ENCODE measurements around the gene BCL2L14.
A peak's percentile ranks its signal among the peaks of the same experiment; 100 is the strongest.

The BCL2L14 gene

GRCh38 chr12:12072064-12072760 is 1.5 kb downstream of the BCL2L14 start:
- Histone ChIP-seq H3K4me1 (ENCODE audit: insufficient read depth, low read length) (no peaks in the 10 kb centered on the region), H3K36me3 (ENCODE audit: insufficient read depth, low read length) (no peaks in the 10 kb centered on the region), H3K4me3 (ENCODE audit: low read length) (no peak overlapping the region), H3K27me3 (ENCODE audit: insufficient read depth, low read length) (no peaks in the 10 kb centered on the region), H2AFZ (ENCODE audit: low read depth, low read length) (no peak overlapping the region), H3K9me3 (ENCODE audit: low read length) (no peaks in the 10 kb centered on the region)

DNA sequence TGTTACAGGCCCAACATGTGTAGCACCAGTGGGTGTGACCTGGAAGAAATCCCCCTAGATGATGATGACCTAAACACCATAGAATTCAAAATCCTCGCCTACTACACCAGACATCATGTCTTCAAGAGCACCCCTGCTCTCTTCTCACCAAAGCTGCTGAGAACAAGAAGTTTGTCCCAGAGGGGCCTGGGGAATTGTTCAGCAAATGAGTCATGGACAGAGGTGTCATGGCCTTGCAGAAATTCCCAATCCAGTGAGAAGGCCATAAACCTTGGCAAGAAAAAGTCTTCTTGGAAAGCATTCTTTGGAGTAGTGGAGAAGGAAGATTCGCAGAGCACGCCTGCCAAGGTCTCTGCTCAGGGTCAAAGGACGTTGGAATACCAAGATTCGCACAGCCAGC is 8.6 kb downstream of the BCL2L14 start:
- no peaks in the 10 kb centered on the region for H3K36me3 ChIP-seq (ENCODE audit: insufficient read depth, low read length)
- H3K27me3 ChIP-seq (ENCODE audit: insufficient read depth, low read length), result no peaks in the 10 kb centered on the region
- H3K9me3 ChIP-seq (ENCODE audit: low read length), result no peaks in the 10 kb centered on the region
- no peaks in the 10 kb centered on the region for H3K4me1 ChIP-seq (ENCODE audit: insufficient read depth, low read length)
- no peak overlapping the region for H3K4me3 ChIP-seq (ENCODE audit: low read length)
- H2AFZ ChIP-seq (ENCODE audit: low read depth, low read length), result no peak overlapping the region

GRCh38 chr12:12081836-12082497 is 11.2 kb downstream of the BCL2L14 start:
- H3K4me3 ChIP-seq (ENCODE audit: low read length), result no peak overlapping the region
- no peaks in the 10 kb centered on the region for H3K27me3 ChIP-seq (ENCODE audit: insufficient read depth, low read length)
- no peak overlapping the region for H2AFZ ChIP-seq (ENCODE audit: low read depth, low read length)
- peaks cover 20% of the 10 kb centered on the region for H3K4me1 ChIP-seq (ENCODE audit: insufficient read depth, low read length)
- no peaks in the 10 kb centered on the region for H3K36me3 ChIP-seq (ENCODE audit: insufficient read depth, low read length)
- H3K9me3 ChIP-seq (ENCODE audit: low read length), result no peaks in the 10 kb centered on the region

- no peaks in the 10 kb centered on the region for H3K9me3 ChIP-seq (ENCODE audit: low read length)
- peaks cover 37% of the 10 kb centered on the region for H3K4me1 ChIP-seq (ENCODE audit: insufficient read depth, low read length)
- no peaks in the 10 kb centered on the region for H3K36me3 ChIP-seq (ENCODE audit: insufficient read depth, low read length)
- H2AFZ ChIP-seq (ENCODE audit: low read depth, low read length), result no peak overlapping the region
- no peaks in the 10 kb centered on the region for H3K27me3 ChIP-seq (ENCODE audit: insufficient read depth, low read length)
- H3K4me3 ChIP-seq (ENCODE audit: low read length), result no peak overlapping the region
These were observed 12.9 kb downstream of the BCL2L14 start for GRCh38 chr12:12083688-12084087.

- no peak overlapping the region for H2AFZ ChIP-seq (ENCODE audit: low read depth, low read length)
- H3K36me3 ChIP-seq (ENCODE audit: insufficient read depth, low read length), result no peaks in the 10 kb centered on the region
- H3K4me3 ChIP-seq (ENCODE audit: low read length), result no peak overlapping the region
- H3K27me3 ChIP-seq (ENCODE audit: insufficient read depth, low read length), result no peaks in the 10 kb centered on the region
- peaks cover 39% of the 10 kb centered on the region for H3K4me1 ChIP-seq (ENCODE audit: insufficient read depth, low read length)
- peaks cover 2% of the 10 kb centered on the region for H3K9me3 ChIP-seq (ENCODE audit: low read length)
These were observed 15.6 kb downstream of the BCL2L14 start for GRCh38 chr12:12086362-12086761.

DNA sequence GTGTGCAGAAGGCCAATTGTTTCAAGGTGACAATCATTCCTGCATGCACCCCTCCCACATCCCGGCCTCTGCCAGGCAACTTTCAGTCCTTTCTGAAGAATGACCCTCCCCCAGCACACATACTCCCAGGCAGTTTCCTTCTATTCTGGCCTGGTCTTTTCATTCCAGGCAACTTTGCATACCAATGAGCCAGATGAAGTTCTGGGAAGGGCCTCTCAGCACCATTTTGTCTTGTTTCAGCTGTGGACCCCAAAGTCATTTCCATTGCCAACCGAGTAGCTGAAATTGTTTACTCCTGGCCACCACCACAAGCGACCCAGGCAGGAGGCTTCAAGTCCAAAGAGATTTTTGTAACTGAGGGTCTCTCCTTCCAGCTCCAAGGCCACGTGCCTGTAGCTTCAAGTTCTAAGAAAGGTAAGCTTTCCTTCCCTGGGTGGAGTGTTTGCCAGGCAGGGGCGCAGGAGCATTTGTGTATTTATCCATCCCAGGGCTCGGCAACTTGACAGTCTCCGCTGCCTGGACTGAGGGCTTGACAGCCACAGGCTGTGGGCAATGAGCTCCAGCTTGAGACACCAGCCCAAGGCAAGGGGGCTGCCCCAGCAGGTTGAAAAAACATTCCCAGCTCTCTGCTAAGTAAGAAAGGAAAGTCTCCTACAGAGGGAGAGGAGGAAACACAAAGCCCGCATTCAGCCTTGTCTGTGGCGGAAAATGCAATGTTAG is 16.4 kb downstream of the BCL2L14 start:
- Histone ChIP-seq H3K27me3 (ENCODE audit: insufficient read depth, low read length) (no peaks in the 10 kb centered on the region), H2AFZ (ENCODE audit: low read depth, low read length) (no peak overlapping the region), H3K4me3 (ENCODE audit: low read length) (peak overlapping the region; percentile 19), H3K4me1 (ENCODE audit: insufficient read depth, low read length) (peaks cover 39% of the 10 kb centered on the region), H3K9me3 (ENCODE audit: low read length) (peaks cover 2% of the 10 kb centered on the region), H3K36me3 (ENCODE audit: insufficient read depth, low read length) (no peaks in the 10 kb centered on the region)

- Histone ChIP-seq H3K27me3 (ENCODE audit: insufficient read depth, low read length) (no peaks in the 10 kb centered on the region), H3K36me3 (ENCODE audit: insufficient read depth, low read length) (no peaks in the 10 kb centered on the region), H3K4me1 (ENCODE audit: insufficient read depth, low read length) (peaks cover 39% of the 10 kb centered on the region), H3K4me3 (ENCODE audit: low read length) (peak overlapping the region; percentile 19), H2AFZ (ENCODE audit: low read depth, low read length) (no peak overlapping the region), H3K9me3 (ENCODE audit: low read length) (peaks cover 2% of the 10 kb centered on the region)
These were observed 16.9 kb downstream of the BCL2L14 start for GRCh38 chr12:12087693-12088034.

DNA sequence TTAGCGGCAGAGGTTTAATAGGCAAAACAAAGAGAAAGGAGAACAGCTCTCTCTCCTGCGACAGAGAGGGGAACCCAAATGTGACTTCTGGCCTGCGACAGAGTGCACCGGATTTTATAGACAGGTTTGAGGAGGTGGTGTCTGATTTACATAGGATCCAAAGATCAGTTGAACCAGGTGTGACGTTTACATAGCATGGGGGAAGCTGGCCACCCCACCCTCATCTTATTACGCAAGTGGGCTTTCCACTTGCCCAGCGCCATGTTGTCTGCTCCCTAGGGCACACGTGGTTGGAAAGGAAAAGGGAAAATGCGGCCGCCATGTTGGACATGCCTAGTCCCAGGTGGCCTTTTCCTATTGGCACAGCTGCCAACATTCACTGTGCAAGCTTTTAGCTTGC is 17.4 kb downstream of the BCL2L14 start:
- Histone ChIP-seq H3K9me3 (ENCODE audit: low read length) (peaks cover 2% of the 10 kb centered on the region), H3K36me3 (ENCODE audit: insufficient read depth, low read length) (no peaks in the 10 kb centered on the region), H2AFZ (ENCODE audit: low read depth, low read length) (no peak overlapping the region), H3K27me3 (ENCODE audit: insufficient read depth, low read length) (no peaks in the 10 kb centered on the region), H3K4me3 (ENCODE audit: low read length) (no peak overlapping the region), H3K4me1 (ENCODE audit: insufficient read depth, low read length) (peaks cover 39% of the 10 kb centered on the region)

DNA sequence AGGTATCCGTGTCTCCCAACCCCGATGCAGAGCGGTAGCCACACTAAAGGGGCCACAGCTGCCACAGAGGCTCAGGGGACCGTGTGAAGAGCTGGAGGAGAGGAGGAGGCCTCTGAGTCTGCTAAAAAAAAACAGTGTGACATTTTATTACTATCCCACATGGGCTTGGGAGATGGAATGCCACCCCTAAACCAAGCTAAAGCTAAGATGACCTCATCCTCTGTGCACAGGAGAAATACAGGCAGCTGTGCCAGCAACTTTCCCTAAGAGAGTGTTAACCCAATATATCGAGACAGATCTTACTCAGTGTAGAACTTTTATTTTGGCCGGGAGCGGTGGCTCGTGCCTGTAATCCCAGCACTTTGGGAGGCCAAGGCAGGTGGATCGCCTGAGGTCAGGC is 18.0 kb downstream of the BCL2L14 start:
- H2AFZ ChIP-seq (ENCODE audit: low read depth, low read length), result no peak overlapping the region
- peaks cover 39% of the 10 kb centered on the region for H3K4me1 ChIP-seq (ENCODE audit: insufficient read depth, low read length)
- H3K4me3 ChIP-seq (ENCODE audit: low read length), result no peak overlapping the region
- H3K36me3 ChIP-seq (ENCODE audit: insufficient read depth, low read length), result no peaks in the 10 kb centered on the region
- peaks cover 2% of the 10 kb centered on the region for H3K9me3 ChIP-seq (ENCODE audit: low read length)
- no peaks in the 10 kb centered on the region for H3K27me3 ChIP-seq (ENCODE audit: insufficient read depth, low read length)

- H3K4me3 ChIP-seq (ENCODE audit: low read length), result no peak overlapping the region
- no peaks in the 10 kb centered on the region for H3K27me3 ChIP-seq (ENCODE audit: insufficient read depth, low read length)
- H2AFZ ChIP-seq (ENCODE audit: low read depth, low read length), result no peak overlapping the region
- peaks cover 2% of the 10 kb centered on the region for H3K9me3 ChIP-seq (ENCODE audit: low read length)
- peaks cover 28% of the 10 kb centered on the region for H3K4me1 ChIP-seq (ENCODE audit: insufficient read depth, low read length)
- H3K36me3 ChIP-seq (ENCODE audit: insufficient read depth, low read length), result peaks cover 8% of the 10 kb centered on the region
These were observed 20.3 kb downstream of the BCL2L14 start for GRCh38 chr12:12091071-12091470.

GRCh38 chr12:12091977-12092663 is 21.4 kb downstream of the BCL2L14 start:
- peaks cover 2% of the 10 kb centered on the region for H3K9me3 ChIP-seq (ENCODE audit: low read length)

GRCh38 chr12:12094481-12094880 is 23.7 kb downstream of the BCL2L14 start:
- Histone ChIP-seq H3K9me3 (ENCODE audit: low read length) (peaks cover 2% of the 10 kb centered on the region), H3K4me1 (ENCODE audit: insufficient read depth, low read length) (no peaks in the 10 kb centered on the region), H2AFZ (ENCODE audit: low read depth, low read length) (no peak overlapping the region), H3K36me3 (ENCODE audit: insufficient read depth, low read length) (peaks cover 18% of the 10 kb centered on the region), H3K4me3 (ENCODE audit: low read length) (no peak overlapping the region), H3K27me3 (ENCODE audit: insufficient read depth, low read length) (no peaks in the 10 kb centered on the region)

More at GRCh38 chr12:12091977-12092663, 21.4 kb downstream of the BCL2L14 start:
- no peak overlapping the region for H2AFZ ChIP-seq (ENCODE audit: low read depth, low read length)
- H3K36me3 ChIP-seq (ENCODE audit: insufficient read depth, low read length), result peaks cover 8% of the 10 kb centered on the region
- peaks cover 18% of the 10 kb centered on the region for H3K4me1 ChIP-seq (ENCODE audit: insufficient read depth, low read length)
- H3K4me3 ChIP-seq (ENCODE audit: low read length), result no peak overlapping the region
- no peaks in the 10 kb centered on the region for H3K27me3 ChIP-seq (ENCODE audit: insufficient read depth, low read length)

DNA sequence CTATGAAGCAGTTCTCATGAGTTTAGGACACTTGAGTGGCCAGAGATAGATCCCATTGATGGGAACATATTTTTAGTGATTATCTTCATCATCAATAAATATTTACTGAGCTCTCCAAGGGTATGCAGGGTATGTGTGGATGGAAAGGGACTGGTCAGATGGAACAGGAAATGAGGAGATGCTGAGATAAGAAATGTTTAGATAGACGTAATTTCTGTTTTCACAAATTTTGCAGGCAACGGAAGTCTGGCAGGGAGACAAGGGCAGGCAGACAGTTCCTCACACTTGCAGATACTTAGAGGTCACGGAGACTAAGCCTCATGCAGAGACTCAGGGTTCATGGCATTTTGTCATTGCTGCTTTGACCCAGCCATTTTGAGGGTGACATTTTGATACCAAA is 24.3 kb downstream of the BCL2L14 start:
- Histone ChIP-seq H3K9me3 (ENCODE audit: low read length) (peaks cover 2% of the 10 kb centered on the region), H3K36me3 (ENCODE audit: insufficient read depth, low read length) (peaks cover 20% of the 10 kb centered on the region), H3K4me3 (ENCODE audit: low read length) (no peak overlapping the region), H3K27me3 (ENCODE audit: insufficient read depth, low read length) (no peaks in the 10 kb centered on the region), H3K4me1 (ENCODE audit: insufficient read depth, low read length) (no peaks in the 10 kb centered on the region), H2AFZ (ENCODE audit: low read depth, low read length) (no peak overlapping the region)
